Activated naive CD4-positive, alpha-beta T cell treated with anti-CD3 and anti-CD28 coated beads, Interleukin-2, amount 10 ng/mL, durations not matched to agents 7 days and 5 days (primary cell): ENCODE measurements around the gene TMEM198.

ENCODE experiments used
- CTCF ChIA-PET: fragments of 350-600 bp; sonication (Branson Sonifier 250); formaldehyde crosslinking; loops from one replicate; lab custom pipeline; 2021; ENCODE audit warnings: antibody characterized with exemption; lab: Charles Lee
- DNase-seq: peaks from one replicate; pipeline ENCODE4 v3.0.0-alpha.2; 2020
- H3K27ac Mint-ChIP-seq: one replicate; pipeline ENCODE4 v1.8.0; 2021; ENCODE audit warnings: mild to moderate bottlenecking, moderate library complexity, mixed read lengths
- H3K27me3 Mint-ChIP-seq: one replicate; pipeline ENCODE4 v1.8.0; 2021; ENCODE audit warnings: mild to moderate bottlenecking, mixed read lengths
- H3K36me3 Mint-ChIP-seq: one replicate; pipeline ENCODE4 v1.8.0; 2021; ENCODE audit warnings: mixed read lengths
- H3K4me1 Mint-ChIP-seq: one replicate; pipeline ENCODE4 v1.8.0; 2021; ENCODE audit warnings: mixed read lengths
- H3K4me3 Mint-ChIP-seq: one replicate; pipeline ENCODE4 v1.8.0; 2021; ENCODE audit warnings: mild to moderate bottlenecking, moderate library complexity, mixed read lengths
- H3K9me3 Mint-ChIP-seq: one replicate; pipeline ENCODE4 v1.8.0; 2021; ENCODE audit warnings: mixed read lengths

TMEM198 gene

GRCh38 chr2:219538956-219539788, 4.7 kb upstream of the TMEM198 start:
- peaks cover 11% of the 10 kb centered on the region for H3K27me3 Mint-ChIP-seq
- peaks cover 15% of the 10 kb centered on the region for H3K4me1 Mint-ChIP-seq
- peaks cover 4% of the 10 kb centered on the region for H3K36me3 Mint-ChIP-seq
- no peak for DNase-seq
- no peak overlapping the region for H3K4me3 Mint-ChIP-seq
- no peak overlapping the region for H3K27ac Mint-ChIP-seq
- CTCF ChIA-PET, result interaction anchor here (1.1 to 3.9 kb wide), 8 partner anchors 9 to 163 kb away, joined by 3 to 72 read pairs (median 12); a partner anchor contains a TSS
- no peaks in the 10 kb centered on the region for H3K9me3 Mint-ChIP-seq

DNA sequence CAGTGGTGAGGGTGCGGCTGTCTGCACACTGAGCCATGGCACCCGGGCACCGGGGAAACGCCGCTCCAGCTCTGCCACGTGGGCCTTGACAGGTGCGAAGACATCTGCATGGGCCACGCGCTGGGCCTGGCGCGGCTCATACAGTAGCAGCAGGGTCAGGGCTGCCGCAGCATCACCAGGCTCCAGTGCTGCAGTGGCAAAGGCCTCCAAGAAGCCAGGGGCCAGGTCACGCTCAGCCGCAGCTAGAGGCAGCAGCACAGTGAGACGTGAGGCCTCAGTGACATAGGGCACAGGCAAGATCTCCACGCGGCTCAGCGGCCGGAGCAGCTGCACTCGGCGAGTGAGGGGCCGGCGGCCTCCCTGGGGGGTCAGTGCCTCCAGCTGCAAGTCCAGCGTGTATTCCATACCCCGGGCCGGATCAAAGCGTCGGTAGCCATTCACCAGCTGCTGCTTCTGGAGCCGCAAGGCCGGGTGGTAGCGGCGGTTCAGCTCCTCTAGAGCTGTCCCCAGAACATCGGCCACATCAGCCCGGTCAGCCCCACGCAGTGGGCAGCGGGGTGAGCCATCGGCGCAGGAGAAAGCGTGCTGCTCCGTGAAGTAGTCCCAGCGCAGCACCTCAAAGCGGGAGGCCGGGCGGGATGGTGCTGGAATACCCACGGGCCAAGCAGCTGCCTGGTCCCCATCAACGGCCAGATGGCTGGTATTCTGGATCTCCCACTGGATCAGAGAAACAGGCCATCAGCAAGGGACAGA, 3.7 kb upstream of the TMEM198 start:
- H3K4me3 Mint-ChIP-seq, result no peak overlapping the region
- H3K9me3 Mint-ChIP-seq, result no peaks in the 10 kb centered on the region
- peaks cover 20% of the 10 kb centered on the region for H3K27me3 Mint-ChIP-seq
- H3K4me1 Mint-ChIP-seq, result peaks cover 23% of the 10 kb centered on the region
- H3K36me3 Mint-ChIP-seq, result peaks cover 4% of the 10 kb centered on the region
- no peak overlapping the region for H3K27ac Mint-ChIP-seq
- CTCF ChIA-PET, result interaction anchor here (0.7 to 3.9 kb wide), 26 partner anchors 8 to 162 kb away, joined by 3 to 72 read pairs (median 4); partner anchors contain the start of gene STK11IP
- DNase-seq, result no peak

- DNase-seq, result no peak
- peaks cover 29% of the 10 kb centered on the region for H3K27me3 Mint-ChIP-seq
- H3K36me3 Mint-ChIP-seq, result peaks cover 4% of the 10 kb centered on the region
- no peaks in the 10 kb centered on the region for H3K9me3 Mint-ChIP-seq
- CTCF ChIA-PET, result interaction anchor here (0.6 to 3.9 kb wide), 38 partner anchors 9 to 162 kb away, joined by 3 to 72 read pairs (median 4); partner anchors contain the start of gene STK11IP
- peaks cover 23% of the 10 kb centered on the region for H3K4me1 Mint-ChIP-seq
- no peak overlapping the region for H3K27ac Mint-ChIP-seq
- peak overlapping the region; percentile 28 for H3K4me3 Mint-ChIP-seq
These were observed 2.9 kb upstream of the TMEM198 start for GRCh38 chr2:219540784-219541504.

DNA sequence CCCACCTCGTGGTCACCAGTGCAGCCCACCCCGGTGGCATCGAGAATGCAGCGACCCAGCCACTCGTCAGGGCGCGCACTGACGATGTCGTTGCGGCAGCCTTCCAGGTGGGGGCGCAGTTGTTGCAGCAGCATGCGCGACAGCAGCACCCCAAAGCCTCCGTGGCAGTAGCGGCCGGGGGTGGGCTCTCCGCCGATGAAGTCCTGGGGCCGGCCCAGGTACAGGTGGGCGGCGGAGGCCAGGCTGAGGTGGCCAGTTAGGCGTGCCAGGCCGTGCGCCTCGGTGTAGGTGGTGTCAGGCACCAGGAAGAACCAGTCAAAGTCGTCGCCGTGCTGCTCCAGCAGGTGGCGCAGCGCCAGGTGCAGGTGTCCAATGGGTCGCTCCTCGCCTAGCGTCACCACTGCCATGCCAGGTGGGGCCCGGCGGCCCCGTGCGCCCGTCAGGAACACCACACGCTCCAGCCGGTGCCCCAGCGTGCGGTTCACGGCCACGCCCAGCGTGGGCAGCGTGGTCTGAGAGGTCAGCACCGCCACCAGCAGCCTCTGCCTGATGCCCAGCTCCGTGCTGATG, 2.1 kb upstream of the TMEM198 start:
- peak overlapping the region; percentile 7 for H3K27ac Mint-ChIP-seq
- H3K4me1 Mint-ChIP-seq, result peaks cover 23% of the 10 kb centered on the region
- CTCF ChIA-PET, result interaction anchor here (0.6 to 3.9 kb wide), 42 partner anchors 9 to 162 kb away, joined by 3 to 72 read pairs (median 4); partner anchors contain the start of gene STK11IP
- DNase-seq, result peak; percentile 90
- no peaks in the 10 kb centered on the region for H3K9me3 Mint-ChIP-seq
- peaks cover 4% of the 10 kb centered on the region for H3K36me3 Mint-ChIP-seq
- H3K4me3 Mint-ChIP-seq, result peak overlapping the region; percentile 73
- H3K27me3 Mint-ChIP-seq, result peaks cover 35% of the 10 kb centered on the region

- Mint-ChIP-seq H3K4me1 (peaks cover 23% of the 10 kb centered on the region), H3K36me3 (peaks cover 4% of the 10 kb centered on the region), H3K9me3 (no peaks in the 10 kb centered on the region), H3K4me3 (peak overlapping the region; percentile 73), H3K27ac (peak overlapping the region; percentile 86), H3K27me3 (peaks cover 35% of the 10 kb centered on the region)
- DNase-seq, result no peak
- CTCF ChIA-PET, result interaction anchor here (0.6 to 2.4 kb wide), 6 partner anchors 10 to 146 kb away, joined by 3 to 23 read pairs (median 6); no protein-coding TSS in a partner anchor
These were observed 765 bp upstream of the TMEM198 start for GRCh38 chr2:219542931-219543595.

GRCh38 chr2:219544567-219544966, 739 bp downstream of the TMEM198 start:
- Mint-ChIP-seq H3K36me3 (peaks cover 2% of the 10 kb centered on the region), H3K9me3 (no peaks in the 10 kb centered on the region), H3K27ac (peak overlapping the region; percentile 47), H3K4me3 (peak overlapping the region; percentile 77), H3K27me3 (peaks cover 44% of the 10 kb centered on the region), H3K4me1 (peaks cover 23% of the 10 kb centered on the region)
- CTCF ChIA-PET, result interaction anchor here (1.9 kb wide), 1 partner anchor 16 kb away, joined by 6 read pairs; no protein-coding TSS in a partner anchor
- DNase-seq, result no peak

DNA sequence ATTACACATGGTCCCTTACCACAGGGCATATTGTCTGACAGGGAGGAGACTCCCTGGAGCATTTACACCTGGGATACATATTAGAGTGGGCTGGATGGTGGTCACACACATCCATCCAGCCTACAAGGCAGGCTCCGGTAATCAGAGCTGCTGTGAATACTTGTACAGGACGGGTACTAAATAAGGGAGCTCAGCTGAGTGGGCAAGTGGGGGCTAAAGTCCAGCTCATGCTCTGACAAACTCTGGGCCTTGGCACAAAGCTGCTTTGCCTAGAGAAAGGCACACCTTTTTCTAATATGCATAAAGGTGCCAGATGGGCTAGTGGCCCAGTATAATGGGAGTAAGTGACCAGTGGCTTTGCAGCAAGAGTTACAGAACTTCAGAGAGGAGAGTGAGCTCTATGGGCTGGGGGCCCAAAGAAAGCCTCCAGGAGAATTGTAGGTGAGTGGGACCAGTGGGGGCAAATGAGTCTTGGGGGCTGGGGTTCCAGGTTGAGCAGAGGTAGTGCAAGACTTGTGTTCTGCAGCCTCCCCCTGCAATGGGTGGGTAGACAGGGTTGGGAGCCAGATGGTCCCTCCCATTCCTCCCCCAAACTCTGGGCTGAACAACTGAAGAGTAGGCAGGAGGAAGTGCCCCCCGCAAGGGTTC, 1.6 kb downstream of the TMEM198 start:
- no peak for DNase-seq
- Mint-ChIP-seq H3K4me1 (peaks cover 23% of the 10 kb centered on the region), H3K36me3 (peaks cover 2% of the 10 kb centered on the region), H3K4me3 (peak overlapping the region; percentile 77), H3K27me3 (peaks cover 53% of the 10 kb centered on the region), H3K27ac (no peak overlapping the region), H3K9me3 (no peaks in the 10 kb centered on the region)
- CTCF ChIA-PET, result interaction anchor here (1.9 kb wide), 1 partner anchor 15 kb away, joined by 6 read pairs; no protein-coding TSS in a partner anchor

GRCh38 chr2:219545943-219546352, 2.1 kb downstream of the TMEM198 start:
- H3K9me3 Mint-ChIP-seq, result no peaks in the 10 kb centered on the region
- H3K27me3 Mint-ChIP-seq, result peaks cover 58% of the 10 kb centered on the region
- no peak overlapping the region for H3K4me3 Mint-ChIP-seq
- CTCF ChIA-PET, result interaction anchor here (1.9 kb wide), 1 partner anchor 14 kb away, joined by 6 read pairs; no protein-coding TSS in a partner anchor
- DNase-seq, result no peak
- H3K36me3 Mint-ChIP-seq, result peaks cover 2% of the 10 kb centered on the region
- no peak overlapping the region for H3K27ac Mint-ChIP-seq
- H3K4me1 Mint-ChIP-seq, result peaks cover 23% of the 10 kb centered on the region

GRCh38 chr2:219547621-219548020, 3.8 kb downstream of the TMEM198 start:
- peaks cover 75% of the 10 kb centered on the region for H3K27me3 Mint-ChIP-seq
- no peak overlapping the region for H3K4me3 Mint-ChIP-seq
- no peak for DNase-seq
- H3K27ac Mint-ChIP-seq, result no peak overlapping the region
- H3K4me1 Mint-ChIP-seq, result peaks cover 17% of the 10 kb centered on the region
- CTCF ChIA-PET, result interaction anchor here (6.0 kb wide), 1 partner anchor 13 kb away, joined by 30 read pairs; no protein-coding TSS in a partner anchor
- H3K9me3 Mint-ChIP-seq, result no peaks in the 10 kb centered on the region
- H3K36me3 Mint-ChIP-seq, result no peaks in the 10 kb centered on the region

- Mint-ChIP-seq H3K4me3 (no peak overlapping the region), H3K9me3 (no peaks in the 10 kb centered on the region), H3K27me3 (peaks cover 84% of the 10 kb centered on the region), H3K27ac (no peak overlapping the region), H3K36me3 (no peaks in the 10 kb centered on the region), H3K4me1 (peaks cover 19% of the 10 kb centered on the region)
- DNase-seq, result no peak
- CTCF ChIA-PET, result interaction anchor here (1.2 to 6.0 kb wide), 3 partner anchors 11 to 141 kb away, joined by 3 to 30 read pairs (median 4); no protein-coding TSS in a partner anchor
These were observed 5.2 kb downstream of the TMEM198 start for GRCh38 chr2:219548990-219549389.

DNA sequence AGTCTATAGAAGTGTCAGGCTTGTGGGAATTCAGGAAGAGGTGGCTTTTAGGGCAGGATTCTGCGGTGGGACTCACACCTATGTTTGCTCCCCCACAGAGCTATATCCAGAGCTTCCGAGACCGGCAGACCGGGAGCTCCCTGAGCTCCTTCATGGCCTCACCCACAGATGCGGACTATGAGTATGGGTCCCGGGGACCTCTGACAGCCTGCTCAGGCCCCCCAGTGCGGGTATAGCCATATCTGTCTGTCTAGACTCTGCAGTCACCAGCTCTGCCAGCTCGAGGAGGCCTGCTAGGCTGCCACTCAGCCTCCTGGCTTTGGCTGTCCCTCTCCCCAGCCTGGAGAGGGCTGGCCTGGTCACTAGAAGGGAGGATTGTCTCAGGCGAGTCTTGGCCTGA, 5.8 kb downstream of the TMEM198 start:
- Mint-ChIP-seq H3K4me3 (no peak overlapping the region), H3K27me3 (peaks cover 84% of the 10 kb centered on the region), H3K9me3 (no peaks in the 10 kb centered on the region), H3K4me1 (peaks cover 13% of the 10 kb centered on the region), H3K36me3 (no peaks in the 10 kb centered on the region), H3K27ac (no peak overlapping the region)
- CTCF ChIA-PET, result interaction anchor here (1.4 to 6.0 kb wide), 2 partner anchors 11 to 93 kb away, joined by 4 to 30 read pairs; no protein-coding TSS in a partner anchor
- no peak for DNase-seq
